Measurements from ENCODE around the gene CFAP119. TPM values are rescaled to one million over a fixed set of nuclear protein-coding genes. Genes with fewer than 3 reads are reported as not detected.

CFAP119 gene
- total RNA-seq, 2 donors from 2014 or later, result 0.27 to 1.2 TPM

DNA sequence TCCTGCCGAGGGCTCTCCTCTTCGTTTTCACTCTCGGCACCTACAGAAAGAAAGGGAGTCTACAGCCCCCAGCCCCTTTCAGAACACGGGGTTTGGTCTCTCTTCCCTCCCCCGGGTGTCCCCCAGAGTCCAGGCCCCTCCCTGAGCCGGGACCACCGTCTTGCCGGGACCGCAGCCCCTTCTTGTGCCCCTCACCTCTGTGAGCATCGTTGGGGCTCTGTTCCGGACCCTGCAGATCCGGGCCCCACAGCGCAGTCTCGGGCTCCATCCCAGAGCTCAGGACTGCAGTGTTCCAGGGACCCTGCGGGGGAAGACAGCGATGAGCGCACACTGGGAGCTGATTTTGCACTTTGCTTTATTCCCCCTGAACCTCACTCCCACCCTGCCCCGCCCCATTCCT, 22.4 kb upstream of the CFAP119 start:
- no peaks in the 10 kb centered on the region for H3K9me3 ChIP-seq
- H3K27me3 ChIP-seq (replicated peaks; ENCODE audit: insufficient read depth), result no peaks in the 10 kb centered on the region
- no peak overlapping the region for H3K4me3 ChIP-seq
- no peak overlapping the region for H3K27ac ChIP-seq
- no peak for DNase-seq (ENCODE audit: low spot score)
- TF ChIP-seq, protein P1, sequence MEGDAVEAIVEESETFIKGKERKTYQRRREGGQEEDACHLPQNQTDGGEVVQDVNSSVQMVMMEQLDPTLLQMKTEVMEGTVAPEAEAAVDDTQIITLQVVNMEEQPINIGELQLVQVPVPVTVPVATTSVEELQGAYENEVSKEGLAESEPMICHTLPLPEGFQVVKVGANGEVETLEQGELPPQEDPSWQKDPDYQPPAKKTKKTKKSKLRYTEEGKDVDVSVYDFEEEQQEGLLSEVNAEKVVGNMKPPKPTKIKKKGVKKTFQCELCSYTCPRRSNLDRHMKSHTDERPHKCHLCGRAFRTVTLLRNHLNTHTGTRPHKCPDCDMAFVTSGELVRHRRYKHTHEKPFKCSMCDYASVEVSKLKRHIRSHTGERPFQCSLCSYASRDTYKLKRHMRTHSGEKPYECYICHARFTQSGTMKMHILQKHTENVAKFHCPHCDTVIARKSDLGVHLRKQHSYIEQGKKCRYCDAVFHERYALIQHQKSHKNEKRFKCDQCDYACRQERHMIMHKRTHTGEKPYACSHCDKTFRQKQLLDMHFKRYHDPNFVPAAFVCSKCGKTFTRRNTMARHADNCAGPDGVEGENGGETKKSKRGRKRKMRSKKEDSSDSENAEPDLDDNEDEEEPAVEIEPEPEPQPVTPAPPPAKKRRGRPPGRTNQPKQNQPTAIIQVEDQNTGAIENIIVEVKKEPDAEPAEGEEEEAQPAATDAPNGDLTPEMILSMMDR (IDR thresholded peaks at IDR 0.05), result no peak
- no peak for ATAC-seq (ENCODE audit: insufficient number of reproducible peaks, low FRiP score, low read depth)
- H3K36me3 ChIP-seq, result peaks cover 23% of the 10 kb centered on the region
- peaks cover 10 to 28% of the 10 kb centered on the region in 2 donors for H3K4me1 ChIP-seq (ENCODE audit: control insufficient read depth in 1 of 2, low read depth in 2 of 2)

DNA sequence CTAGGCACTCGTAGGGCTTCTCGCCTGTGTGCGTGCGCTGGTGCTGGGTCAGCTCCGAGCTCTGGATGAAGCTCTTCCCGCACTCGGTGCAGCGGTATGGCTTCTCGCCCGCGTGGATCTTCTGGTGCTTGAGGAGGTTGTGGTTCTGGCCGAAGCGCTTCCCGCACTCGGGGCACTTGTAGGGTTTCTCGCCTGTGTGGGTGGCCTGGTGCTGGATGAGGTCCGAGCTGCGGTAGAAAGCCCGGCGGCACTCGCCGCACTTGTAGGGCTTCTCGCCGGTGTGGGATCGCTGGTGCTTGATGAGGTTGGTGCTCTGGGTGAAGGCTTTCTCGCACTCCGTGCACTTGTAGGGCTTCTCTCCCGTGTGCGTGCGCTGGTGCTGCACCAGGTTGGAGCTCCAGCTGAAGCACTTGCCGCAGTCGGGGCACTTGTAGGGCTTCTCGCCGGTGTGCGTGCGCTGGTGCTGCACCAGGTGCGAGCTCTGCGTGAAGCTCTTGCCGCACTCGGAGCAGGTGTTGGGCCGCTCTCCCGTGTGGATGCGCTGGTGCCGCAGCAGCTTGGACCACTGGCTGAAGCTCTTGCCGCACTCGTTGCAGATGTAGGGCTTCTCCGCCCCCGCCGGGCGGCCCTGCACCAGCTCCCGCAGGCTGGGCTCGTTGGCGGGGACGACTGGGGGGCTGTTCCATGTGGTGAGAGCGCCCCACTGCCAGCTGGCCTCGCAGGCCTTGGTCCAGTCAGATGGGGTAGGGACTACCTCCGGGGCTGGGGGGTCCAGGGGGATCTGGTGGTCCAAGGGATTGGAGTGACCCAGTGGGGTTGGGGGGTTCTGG, 21.6 kb upstream of the CFAP119 start:
- DNase-seq (ENCODE audit: low spot score) (no peak), ATAC-seq (ENCODE audit: insufficient number of reproducible peaks, low FRiP score, low read depth) (no peak)
- no peaks in the 10 kb centered on the region for H3K9me3 ChIP-seq
- H3K36me3 ChIP-seq, result peaks cover 23% of the 10 kb centered on the region
- TF ChIP-seq, protein P1 (IDR thresholded peaks at IDR 0.05), result no peak
- H3K4me3 ChIP-seq, result no peak overlapping the region
- peaks cover 10 to 28% of the 10 kb centered on the region in 2 donors for H3K4me1 ChIP-seq (ENCODE audit: control insufficient read depth in 1 of 2, low read depth in 2 of 2)
- no peak overlapping the region for H3K27ac ChIP-seq
- no peaks in the 10 kb centered on the region for H3K27me3 ChIP-seq (replicated peaks; ENCODE audit: insufficient read depth)

DNA sequence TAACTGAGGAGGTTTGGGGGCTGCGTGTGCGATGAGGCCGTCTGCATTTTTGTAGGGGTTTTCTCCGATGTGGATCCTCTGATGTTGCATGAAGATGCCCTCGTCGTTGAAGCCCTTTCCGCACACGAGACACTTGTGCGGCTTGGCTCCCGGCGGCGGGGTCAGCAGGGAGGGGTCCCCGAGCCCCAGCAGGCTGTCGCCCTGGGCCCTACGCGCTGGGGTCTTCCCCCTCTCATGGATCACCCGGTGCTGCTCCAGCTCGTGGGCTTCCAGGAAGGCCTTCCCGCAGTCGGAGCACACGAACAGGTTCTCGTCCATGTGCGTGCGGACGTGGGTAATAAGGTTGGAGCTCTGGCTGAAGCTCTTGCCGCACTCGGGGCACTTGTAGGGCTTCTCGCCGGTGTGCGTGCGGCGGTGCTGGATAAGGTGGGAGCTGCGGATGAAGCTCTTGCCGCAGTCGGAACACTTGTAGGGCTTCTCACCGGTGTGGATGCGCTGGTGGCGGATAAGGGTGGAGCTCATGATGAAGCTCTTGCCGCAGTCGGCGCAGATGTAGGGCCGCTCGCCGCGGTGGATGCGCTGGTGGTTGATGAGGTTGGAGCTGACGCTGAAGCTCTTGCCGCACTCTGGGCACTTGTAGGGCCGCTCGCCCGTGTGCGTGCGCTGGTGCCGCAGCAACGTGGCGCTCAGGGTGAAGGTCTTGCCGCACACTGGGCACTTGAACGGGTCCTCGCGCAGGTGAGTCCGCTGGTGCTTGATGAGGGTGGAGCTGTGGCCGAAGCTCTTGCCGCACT, 20.8 kb upstream of the CFAP119 start:
- Histone ChIP-seq H3K27me3 (replicated peaks; ENCODE audit: insufficient read depth) (no peaks in the 10 kb centered on the region), H3K36me3 (peaks cover 23% of the 10 kb centered on the region), H3K4me3 (no peak overlapping the region), H3K27ac (no peak overlapping the region), H3K9me3 (no peaks in the 10 kb centered on the region), H3K4me1 (ENCODE audit: control insufficient read depth in 1 of 2, low read depth in 2 of 2) (peaks cover 7 to 20% of the 10 kb centered on the region in 2 donors)
- DNase-seq (ENCODE audit: low spot score), result no peak
- ATAC-seq (ENCODE audit: insufficient number of reproducible peaks, low FRiP score, low read depth), result no peak
- TF ChIP-seq, protein P1 (IDR thresholded peaks at IDR 0.05), result no peak

DNA sequence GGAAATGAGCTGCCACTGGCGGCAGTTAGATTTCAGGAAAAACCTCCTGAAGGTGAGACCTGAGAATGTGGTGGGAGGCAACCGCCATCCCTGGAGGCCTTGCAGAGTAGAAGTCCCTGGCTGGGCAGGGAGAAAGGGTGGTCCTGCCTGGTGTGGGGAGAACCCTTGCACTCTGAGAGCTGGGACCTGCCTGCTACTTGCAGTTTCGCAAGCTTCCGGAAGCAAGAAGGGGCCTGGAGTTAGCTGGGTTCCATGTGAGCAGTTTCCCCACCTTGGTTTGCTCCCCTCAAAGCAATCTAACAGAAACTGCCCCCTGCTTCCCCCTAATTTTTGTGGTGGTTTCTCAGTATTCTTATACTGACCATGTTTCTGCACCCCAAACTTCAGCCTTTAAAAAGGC, 18.7 kb upstream of the CFAP119 start:
- ATAC-seq (ENCODE audit: insufficient number of reproducible peaks, low FRiP score, low read depth) (no peak), DNase-seq (ENCODE audit: low spot score) (no peak)
- peaks cover 7 to 22% of the 10 kb centered on the region in 2 donors for H3K4me1 ChIP-seq (ENCODE audit: control insufficient read depth in 1 of 2, low read depth in 2 of 2)
- peaks cover 23% of the 10 kb centered on the region for H3K36me3 ChIP-seq
- no peak overlapping the region for H3K4me3 ChIP-seq
- H3K27me3 ChIP-seq (replicated peaks; ENCODE audit: insufficient read depth), result no peaks in the 10 kb centered on the region
- no peaks in the 10 kb centered on the region for H3K9me3 ChIP-seq
- H3K27ac ChIP-seq, result no peak overlapping the region
- TF ChIP-seq, protein P1 (IDR thresholded peaks at IDR 0.05), result no peak

DNA sequence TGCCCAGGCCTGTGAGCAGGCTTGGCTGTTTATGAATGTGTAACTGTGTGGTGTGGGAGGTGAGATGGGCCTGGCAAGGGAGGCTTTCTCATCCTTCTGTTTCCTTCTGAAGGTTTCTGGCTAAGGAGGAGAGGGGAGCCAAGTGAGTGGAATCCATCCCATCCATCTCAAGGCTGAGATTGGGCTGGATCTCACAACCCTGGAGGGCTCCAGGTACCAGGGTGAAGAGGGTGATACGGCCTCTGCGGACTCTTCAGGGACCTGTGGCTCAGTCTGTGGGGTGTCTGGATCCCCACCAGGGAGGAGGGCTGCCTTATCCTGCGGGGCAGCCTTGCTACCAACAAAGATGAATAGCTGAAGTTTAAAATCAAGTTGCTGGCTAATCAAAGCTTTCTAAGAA, 18.2 kb upstream of the CFAP119 start:
- H3K36me3 ChIP-seq, result peaks cover 23% of the 10 kb centered on the region
- TF ChIP-seq, protein P1 (IDR thresholded peaks at IDR 0.05), result no peak
- DNase-seq (ENCODE audit: low spot score) (no peak), ATAC-seq (ENCODE audit: insufficient number of reproducible peaks, low FRiP score, low read depth) (no peak)
- H3K27ac ChIP-seq, result no peak overlapping the region
- no peaks in the 10 kb centered on the region for H3K9me3 ChIP-seq
- H3K4me3 ChIP-seq, result no peak overlapping the region
- H3K27me3 ChIP-seq (replicated peaks; ENCODE audit: insufficient read depth), result no peaks in the 10 kb centered on the region
- H3K4me1 ChIP-seq (ENCODE audit: control insufficient read depth in 1 of 2, low read depth in 2 of 2), result peaks cover 7 to 18% of the 10 kb centered on the region in 2 donors
